NCI-H526 (cell line): Measurements from ENCODE around the gene SNX25.
"Not testable (repeated sequence)": the region's sequence is repeated elsewhere in the genome, so short reads cannot be mapped to it uniquely, and the experiment has no call there.

Source experiments
- DNase-seq, 2 experiments: peaks; one replicate each; lab custom pipeline; 2025; lab: John Stamatoyannopoulos, UW

The SNX25 gene

DNA sequence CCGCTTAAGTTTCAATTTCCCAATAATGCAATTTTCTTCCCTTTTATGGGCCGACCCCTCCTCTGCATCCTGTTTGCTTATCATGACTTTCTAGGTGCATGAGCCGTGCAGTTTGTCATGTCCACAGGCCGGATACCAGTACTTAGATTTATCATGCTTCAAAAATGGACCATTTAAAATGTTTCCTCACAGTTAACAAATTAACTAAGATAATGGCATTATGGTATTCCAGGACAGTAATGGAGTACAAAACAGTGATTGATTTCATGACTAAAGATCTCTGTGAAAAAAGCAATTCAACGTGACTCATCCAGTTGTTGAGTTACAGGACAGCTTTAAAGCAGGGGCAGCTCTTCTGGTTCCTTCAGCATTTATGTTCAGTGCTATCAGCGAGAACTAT lies 23.0 kb downstream of the SNX25 start:
- DNase-seq, result no peak

DNA sequence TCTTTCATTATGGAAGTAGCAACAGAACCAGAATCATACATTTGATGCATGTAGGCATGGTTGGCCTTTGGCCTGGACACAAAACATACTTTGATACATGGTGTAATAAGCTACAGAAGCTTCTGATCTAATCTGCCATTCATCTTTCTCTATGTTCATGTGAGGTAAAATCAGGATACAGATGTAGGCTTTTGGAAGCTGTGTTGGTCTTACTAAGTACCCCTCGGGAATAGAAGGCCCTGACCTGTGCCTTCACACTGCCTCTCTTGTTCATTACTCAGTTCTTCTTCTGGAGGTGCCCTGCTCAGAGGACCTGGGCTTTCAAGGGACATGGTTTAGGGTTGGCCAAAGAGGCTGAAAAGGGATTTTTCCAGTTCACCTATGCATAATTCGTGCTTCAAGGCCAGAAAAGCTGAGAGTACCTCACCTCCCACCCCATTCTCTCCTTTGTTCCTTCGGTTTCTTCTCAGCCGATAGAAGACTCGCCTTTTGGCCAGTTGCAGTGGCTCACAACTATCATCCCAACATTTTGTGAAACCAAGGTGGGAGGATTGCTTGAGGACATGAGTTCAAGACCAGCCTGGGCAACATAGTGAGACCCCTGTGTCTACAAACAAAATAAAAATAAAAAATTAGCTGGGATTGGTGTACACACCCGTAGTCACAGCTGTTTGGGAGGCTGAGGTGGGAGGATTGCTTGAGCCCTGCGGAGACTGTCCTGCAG lies 25.9 kb downstream of the SNX25 start:
- DNase-seq, result no peak

- peak in 1 of 2 experiments; percentile 14 for DNase-seq
Measured at GRCh38 chr4:185235843-185236503, 26.6 kb downstream of the SNX25 start.

DNA sequence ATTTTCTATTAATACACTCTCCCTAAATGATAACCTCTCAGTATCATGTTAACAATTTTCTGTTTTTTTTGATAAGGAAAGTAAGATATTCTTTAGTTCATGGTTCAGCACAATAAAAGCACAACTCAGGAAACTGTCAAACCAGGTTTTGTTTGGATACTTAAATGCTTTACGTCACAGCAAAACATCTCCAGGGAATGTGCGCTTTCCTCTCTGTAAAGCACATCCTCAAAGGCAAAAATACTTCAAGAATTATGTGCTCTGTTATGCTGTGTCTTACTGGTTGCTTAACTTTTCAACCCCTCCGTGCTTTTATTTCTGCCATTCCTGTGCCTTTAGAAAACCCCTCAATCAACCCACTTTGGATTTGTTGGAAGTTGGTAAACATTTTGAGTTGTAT lies 27.8 kb downstream of the SNX25 start:
- no peak for DNase-seq

DNA sequence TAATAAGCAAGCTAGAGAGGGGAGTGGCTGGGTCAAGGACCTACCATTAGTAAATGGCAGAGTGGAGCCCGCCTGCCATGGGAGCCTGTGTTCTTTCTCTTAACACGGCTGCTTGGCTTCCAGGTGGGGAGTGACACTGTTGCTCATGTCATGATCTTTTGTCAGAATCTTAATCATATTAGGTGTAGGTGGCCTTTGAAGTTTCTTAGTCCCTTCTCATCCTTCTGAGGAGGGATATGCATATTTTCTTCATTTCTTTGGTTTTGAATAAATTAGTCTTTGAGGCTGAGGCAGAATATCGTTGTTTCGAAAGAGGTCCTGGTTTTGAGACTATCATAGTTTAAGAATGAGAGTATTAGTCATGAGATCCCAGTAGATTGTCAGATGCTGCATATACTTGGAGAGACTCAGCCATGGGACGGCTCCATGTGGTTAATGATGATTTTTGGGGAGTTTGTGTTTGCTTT lies 28.9 kb downstream of the SNX25 start:
- no peak for DNase-seq

DNA sequence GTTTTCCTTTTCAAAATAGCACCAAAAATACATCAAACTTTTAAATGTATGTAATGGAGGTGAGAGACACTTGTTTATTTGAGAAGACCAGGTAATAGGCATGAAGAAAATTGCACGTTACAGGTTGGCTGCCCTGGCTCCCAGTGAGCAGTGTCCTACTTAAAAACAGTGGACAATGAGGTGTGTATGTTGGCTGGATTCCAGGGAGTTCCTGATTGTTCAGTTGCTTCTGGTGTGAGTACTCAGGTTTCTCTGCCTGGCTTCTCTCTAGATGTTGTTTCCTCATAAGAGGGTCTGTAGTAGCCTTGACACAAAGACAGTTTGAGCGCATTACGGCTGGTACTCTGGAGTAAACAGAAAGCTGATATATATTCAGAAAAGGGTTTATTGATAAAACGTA lies 29.4 kb downstream of the SNX25 start:
- no peak for DNase-seq

GRCh38 chr4:185240486-185240885 lies 31.1 kb downstream of the SNX25 start:
- not testable (repeated sequence) for DNase-seq

DNA sequence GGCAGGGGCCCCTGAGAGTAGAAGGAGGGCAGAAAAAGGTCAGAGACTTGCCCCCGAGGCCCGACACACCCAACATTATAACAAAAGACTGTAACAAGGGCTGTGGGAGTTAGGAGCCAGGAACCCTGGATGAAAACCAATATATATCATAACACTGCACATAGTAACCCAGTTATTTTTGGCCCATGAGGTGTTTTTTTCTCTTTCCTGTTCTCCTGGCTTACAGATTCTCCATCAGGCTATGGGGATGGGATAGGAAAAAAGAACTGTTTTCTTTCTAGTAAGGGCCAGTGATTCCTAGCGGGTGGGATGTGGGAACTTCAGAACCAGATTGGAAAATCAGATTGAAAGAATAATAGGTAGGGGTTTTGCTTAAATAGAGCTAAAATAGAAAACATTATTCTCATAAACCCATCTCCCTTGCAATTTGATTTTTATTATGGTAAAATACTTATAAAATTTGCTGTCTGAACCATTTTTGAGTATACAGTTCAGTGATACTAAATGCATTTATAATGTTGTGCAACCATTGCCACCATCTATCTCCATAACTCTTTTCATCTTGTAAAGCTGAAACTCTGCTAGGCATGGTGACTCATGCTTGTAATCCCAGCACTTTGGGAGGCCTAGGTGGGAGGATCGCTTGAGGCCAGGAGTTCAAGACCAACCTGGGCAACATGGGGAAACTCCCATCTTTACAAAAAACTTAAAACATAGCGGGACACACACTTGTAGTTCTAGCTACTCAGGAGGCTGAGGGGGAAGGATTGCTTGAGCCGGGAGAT lies 33.5 kb downstream of the SNX25 start:
- no peak for DNase-seq

GRCh38 chr4:185243879-185244278 lies 34.5 kb downstream of the SNX25 start:
- DNase-seq, result no peak

- no peak for DNase-seq
Measured at GRCh38 chr4:185244763-185245162, 35.4 kb downstream of the SNX25 start.

DNA sequence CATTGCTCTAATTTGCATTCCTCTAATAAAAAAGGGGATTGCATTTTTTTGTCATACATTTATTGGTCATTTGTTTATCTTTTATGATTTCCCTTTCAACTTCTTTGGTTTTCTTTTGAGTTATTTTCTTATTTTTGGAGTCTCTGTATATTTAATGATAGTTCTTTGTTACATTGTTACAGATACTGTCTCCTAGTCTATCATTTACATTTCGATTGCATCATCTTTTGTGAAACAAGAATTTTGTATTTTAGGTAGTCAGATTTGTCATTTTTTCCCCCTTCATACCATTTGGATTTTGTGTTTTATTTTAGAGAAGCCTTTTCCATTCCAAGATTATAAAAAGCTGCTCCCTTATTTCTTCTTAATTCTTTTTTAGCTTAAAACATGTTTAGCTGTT lies 37.1 kb downstream of the SNX25 start:
- DNase-seq, result no peak

DNA sequence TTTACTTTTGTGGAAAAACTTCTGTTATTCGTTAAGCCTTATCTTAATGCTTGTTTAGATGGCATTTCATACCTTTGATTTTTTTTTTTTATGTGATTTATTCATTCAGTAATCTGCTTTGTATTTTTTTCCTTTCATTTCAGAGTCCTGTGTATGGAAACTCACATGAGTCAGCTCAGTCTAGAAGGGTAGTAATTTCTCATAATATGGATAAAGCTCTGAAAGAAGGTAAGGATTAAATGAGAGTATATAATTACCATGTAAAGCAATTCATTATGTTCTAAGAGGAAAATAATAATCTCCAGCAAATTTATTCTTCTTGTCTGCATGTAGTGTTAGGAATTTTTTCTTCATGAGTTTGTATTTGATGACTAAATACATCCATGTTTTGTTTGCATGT lies 37.8 kb downstream of the SNX25 start:
- DNase-seq, result no peak

GRCh38 chr4:185248393-185249039 lies 39.1 kb downstream of the SNX25 start:
- no peak for DNase-seq

DNA sequence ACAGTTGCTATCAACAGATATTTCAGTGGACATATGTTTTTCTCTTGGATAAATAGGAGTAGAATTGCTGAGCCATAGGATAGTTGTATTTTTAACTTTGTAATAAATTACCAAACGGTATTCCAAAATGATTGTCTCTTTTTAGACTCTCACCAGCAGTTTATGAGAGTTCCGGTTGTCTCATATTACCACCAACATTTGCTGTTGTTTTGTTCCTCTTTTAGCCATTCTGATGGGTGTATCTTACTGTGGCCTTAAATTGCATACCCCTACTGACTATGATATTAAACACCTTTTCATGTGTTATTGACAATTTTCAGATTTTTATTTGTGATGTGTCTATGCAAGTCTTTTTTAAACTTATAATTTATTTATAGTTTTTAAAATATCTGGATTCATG lies 39.7 kb downstream of the SNX25 start:
- DNase-seq, result no peak

GRCh38 chr4:185254434-185254833 lies 45.0 kb downstream of the SNX25 start:
- no peak for DNase-seq

DNA sequence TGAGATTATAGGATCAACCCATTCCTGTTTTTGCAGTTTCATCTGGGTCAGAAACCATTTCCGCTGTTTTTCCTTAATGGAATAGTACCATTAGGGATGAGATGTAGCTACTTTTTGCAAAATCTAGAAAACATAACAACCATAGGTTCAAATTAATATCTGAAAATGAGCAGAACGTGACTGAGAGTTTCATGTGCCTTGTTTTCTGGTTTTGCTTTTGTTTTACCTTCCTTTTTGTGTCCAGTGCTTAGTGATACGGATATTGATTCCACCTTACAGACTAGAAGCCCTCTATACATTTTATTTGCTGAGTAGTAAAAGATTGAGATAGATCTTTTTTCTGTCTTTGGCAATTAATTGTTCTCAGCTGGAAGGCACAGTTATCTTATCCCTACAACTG lies 46.5 kb downstream of the SNX25 start:
- no peak for DNase-seq

DNA sequence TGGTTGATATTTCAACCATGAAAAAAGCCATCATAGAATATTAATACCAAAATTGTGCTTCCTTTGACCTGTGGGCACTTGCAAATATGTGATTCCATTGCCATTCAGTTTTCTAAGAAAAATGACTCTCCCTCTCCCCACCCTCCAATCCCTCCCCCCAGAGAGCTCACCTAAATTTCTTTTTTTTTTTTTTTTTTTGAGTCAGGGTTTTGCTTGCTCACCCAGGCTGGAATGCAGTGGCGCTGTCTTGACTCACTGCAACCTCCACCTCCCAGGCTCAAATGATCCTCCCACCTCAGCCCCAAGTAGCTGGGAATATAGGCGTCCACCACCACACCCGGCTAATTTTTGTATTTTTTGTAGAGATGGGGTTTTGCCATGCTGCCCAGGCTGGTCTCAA lies 47.0 kb downstream of the SNX25 start:
- DNase-seq, result no peak

- no peak for DNase-seq
Measured at GRCh38 chr4:185257086-185257485, 47.7 kb downstream of the SNX25 start.

GRCh38 chr4:185257694-185258093 lies 48.3 kb downstream of the SNX25 start:
- no peak for DNase-seq

- DNase-seq, result not testable (repeated sequence)
Measured at GRCh38 chr4:185258741-185259140, 49.3 kb downstream of the SNX25 start.

DNA sequence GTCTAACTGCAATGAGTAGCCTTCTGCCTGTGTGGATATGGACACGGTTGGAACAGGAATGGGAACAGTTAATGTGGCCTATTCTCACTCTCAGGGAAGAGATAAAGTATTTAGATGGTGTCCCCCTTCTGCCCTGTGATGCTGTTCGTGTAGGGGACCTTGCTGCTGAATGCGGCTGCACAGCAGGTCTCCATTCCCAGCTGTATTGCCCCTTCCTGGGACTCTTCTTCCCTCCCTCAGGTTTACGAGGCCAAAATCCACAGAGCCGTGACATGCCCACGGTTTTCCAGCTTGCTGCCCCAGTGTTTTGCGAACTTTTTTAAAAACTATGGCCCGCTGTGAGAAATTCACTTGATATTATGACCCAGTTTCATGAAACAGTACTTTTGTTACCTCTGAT lies 50.3 kb downstream of the SNX25 start:
- peak in 1 of 2 experiments; percentile 8 for DNase-seq

DNA sequence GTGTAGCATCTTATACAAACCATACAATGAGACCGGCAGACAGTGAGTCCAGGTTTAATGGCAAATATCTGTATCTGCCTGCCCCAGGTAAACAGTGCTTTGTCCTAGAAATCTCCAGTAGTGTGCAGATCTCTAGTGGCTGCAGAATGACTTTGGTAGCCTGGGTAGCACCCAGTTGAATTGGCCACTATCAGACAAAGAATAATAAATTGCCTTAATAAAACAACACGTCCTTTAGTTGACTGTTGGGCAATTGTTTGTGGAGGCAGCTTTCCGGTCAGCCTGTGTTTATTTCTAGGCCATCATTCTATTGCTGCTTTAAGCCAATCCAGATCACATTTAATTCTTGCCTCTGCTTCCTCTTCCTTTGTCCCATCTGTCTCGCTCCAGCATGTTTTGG lies 52.5 kb downstream of the SNX25 start:
- DNase-seq, result no peak
